ENCODE data around the gene C5orf46.
"Not testable (repeated sequence)": the region's sequence is repeated elsewhere in the genome, so short reads cannot be mapped to it uniquely, and the experiment has no call there.

The C5orf46 gene

GRCh38 chr5:147893820-147894219, 12.5 kb downstream of the C5orf46 start:
- no peak for DNase-seq (ENCODE audit: low spot score)

- DNase-seq (ENCODE audit: low spot score) = no peak
Observed at GRCh38 chr5:147892696-147893296, 13.5 kb downstream of the C5orf46 start.

- DNase-seq (ENCODE audit: low spot score) = no peak
Observed at GRCh38 chr5:147887930-147888329, 18.4 kb downstream of the C5orf46 start.

GRCh38 chr5:147887026-147887627, 19.2 kb downstream of the C5orf46 start:
- no peak for DNase-seq (ENCODE audit: low spot score)

- no peak for DNase-seq (ENCODE audit: low spot score)
Observed at GRCh38 chr5:147882586-147883313, 23.6 kb downstream of the C5orf46 start.

- no peak for DNase-seq (ENCODE audit: low spot score)
Observed at GRCh38 chr5:147880487-147880886, 25.9 kb downstream of the C5orf46 start.

- no peak for DNase-seq (ENCODE audit: low spot score)
Observed at GRCh38 chr5:147879784-147880183, 26.6 kb downstream of the C5orf46 start.

- DNase-seq (ENCODE audit: low spot score) = no peak
Observed at GRCh38 chr5:147878066-147878759, 28.1 kb downstream of the C5orf46 start, which contains the start of gene SCGB3A2. TSS of gene SCGB3A2 (plus strand) at chr5:147878711. CDS start at chr5:147878804, 93 bp downstream.

GRCh38 chr5:147876626-147877025, 29.7 kb downstream of the C5orf46 start:
- no peak for DNase-seq (ENCODE audit: low spot score)

GRCh38 chr5:147876141-147876540, 30.2 kb downstream of the C5orf46 start:
- DNase-seq (ENCODE audit: low spot score) = no peak

- DNase-seq (ENCODE audit: low spot score) = no peak
Observed at GRCh38 chr5:147874910-147875367, 31.4 kb downstream of the C5orf46 start.

- DNase-seq (ENCODE audit: low spot score) = not testable (repeated sequence)
Observed at GRCh38 chr5:147874118-147874875, 32.0 kb downstream of the C5orf46 start.

- DNase-seq (ENCODE audit: low spot score) = not testable (repeated sequence)
Observed at GRCh38 chr5:147872744-147873435, 33.4 kb downstream of the C5orf46 start.

GRCh38 chr5:147871980-147872549, 34.3 kb downstream of the C5orf46 start:
- not testable (repeated sequence) for DNase-seq (ENCODE audit: low spot score)

- DNase-seq (ENCODE audit: low spot score) = not testable (repeated sequence)
Observed at GRCh38 chr5:147869892-147870291, 36.4 kb downstream of the C5orf46 start.

GRCh38 chr5:147869112-147869511, 37.2 kb downstream of the C5orf46 start:
- no peak for DNase-seq (ENCODE audit: low spot score)

GRCh38 chr5:147863454-147864158, 42.7 kb downstream of the C5orf46 start:
- DNase-seq (ENCODE audit: low spot score) = no peak

- DNase-seq (ENCODE audit: low spot score) = no peak
Observed at GRCh38 chr5:147860641-147861025, 45.7 kb downstream of the C5orf46 start.

GRCh38 chr5:147859962-147860640, 46.2 kb downstream of the C5orf46 start:
- no peak for DNase-seq (ENCODE audit: low spot score)

GRCh38 chr5:147858565-147858964, 47.8 kb downstream of the C5orf46 start:
- DNase-seq (ENCODE audit: low spot score) = no peak

Data from D341Med (cell line).